Stimulated activated naive CD8-positive, alpha-beta T cell treated with anti-CD3 and anti-CD28 coated beads, Interleukin-15, Interleukin-2, amounts not matched to agents 100 U/mL and 50 U/mL, for 24 hours (primary cell): Measurements from ENCODE around the gene TUBA1B.

Experiments used
- ATAC-seq: fragments of 150-1000 bp; cut with Tn5 transposase; one replicate; pipeline ENCODE4 v1.10.0; 2021
- DNase-seq: peaks from one replicate; pipeline ENCODE4 v3.0.0; 2021

Gene TUBA1B

DNA sequence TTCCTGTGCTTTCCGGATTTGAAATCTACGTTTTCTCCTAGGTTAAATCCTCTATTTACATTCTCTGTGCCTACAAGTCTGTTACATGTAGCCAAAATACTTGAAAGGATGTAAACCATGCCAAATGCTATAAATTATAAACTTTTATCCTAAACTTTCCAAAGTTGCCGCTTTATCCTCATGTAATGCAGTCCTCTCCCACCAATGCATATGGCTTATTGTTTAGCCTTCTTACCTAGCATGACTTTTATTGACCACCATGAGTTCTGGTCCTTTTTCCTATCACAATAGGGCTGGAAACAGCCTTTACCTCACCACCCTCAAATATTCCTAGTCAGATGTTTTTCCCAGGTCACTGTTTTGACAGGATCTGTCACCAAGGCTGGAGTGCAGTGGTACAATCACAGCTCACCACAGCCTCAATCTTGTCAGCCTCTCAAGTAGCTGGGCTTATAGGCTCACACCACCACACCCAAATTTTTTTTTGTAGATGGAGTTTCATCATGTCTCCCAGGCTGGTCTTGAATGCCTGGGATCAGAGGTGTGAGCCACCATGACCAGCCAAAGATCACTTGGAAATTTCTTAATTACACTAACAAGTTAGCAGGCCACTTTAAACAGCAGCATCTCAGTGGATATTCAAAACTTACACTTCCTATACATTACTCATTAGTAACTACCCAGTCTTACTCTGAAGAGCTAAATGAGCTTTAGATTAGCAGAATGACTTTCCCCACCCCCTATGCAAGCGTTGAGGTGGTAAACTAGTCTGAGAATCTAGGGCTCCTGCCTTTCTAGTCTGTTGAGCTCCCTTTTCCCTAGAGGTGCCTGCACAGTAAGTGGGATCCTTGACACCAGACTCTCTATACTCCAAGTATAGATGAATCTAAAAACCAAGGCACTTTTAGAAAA, 4.1 kb downstream of the TUBA1B start:
- DNase-seq = peak; percentile 17
- ATAC-seq = no peak

DNA sequence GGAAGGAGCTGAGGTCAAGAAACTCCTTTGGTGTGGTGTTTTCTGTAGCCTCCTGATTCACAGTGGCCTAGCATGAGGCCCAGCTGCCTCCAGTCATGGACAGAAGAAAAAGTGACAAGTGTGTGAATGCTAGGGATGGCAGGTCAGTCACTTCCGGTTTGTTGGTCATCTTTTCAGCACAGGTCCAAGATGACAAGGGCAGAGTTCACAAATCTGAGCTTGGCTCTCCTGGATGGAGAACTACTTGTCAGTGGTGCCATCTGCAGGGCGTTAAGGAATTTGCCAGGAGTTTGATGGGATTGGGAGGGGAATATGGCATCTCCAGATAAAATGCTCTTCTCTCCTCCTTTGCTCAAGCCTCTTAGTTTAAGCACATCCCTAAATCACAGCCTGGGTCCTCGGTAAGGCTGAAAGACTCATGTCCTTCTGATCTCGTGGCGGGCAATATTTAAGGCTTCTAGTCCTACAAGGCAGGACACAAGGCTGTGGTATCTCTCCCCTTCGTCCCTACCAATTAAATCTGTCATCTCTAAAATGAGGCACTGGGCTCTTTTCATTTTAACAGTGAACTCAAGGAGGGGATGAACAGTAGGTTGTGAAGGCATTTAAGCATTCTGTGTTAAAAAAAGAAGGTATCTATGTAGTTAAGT, 10.0 kb downstream of the TUBA1B start:
- no peak for ATAC-seq
- DNase-seq = no peak

- DNase-seq (no peak), ATAC-seq (no peak)
Measured at GRCh38 chr12:49111206-49111605, 20.0 kb downstream of the TUBA1B start.

DNA sequence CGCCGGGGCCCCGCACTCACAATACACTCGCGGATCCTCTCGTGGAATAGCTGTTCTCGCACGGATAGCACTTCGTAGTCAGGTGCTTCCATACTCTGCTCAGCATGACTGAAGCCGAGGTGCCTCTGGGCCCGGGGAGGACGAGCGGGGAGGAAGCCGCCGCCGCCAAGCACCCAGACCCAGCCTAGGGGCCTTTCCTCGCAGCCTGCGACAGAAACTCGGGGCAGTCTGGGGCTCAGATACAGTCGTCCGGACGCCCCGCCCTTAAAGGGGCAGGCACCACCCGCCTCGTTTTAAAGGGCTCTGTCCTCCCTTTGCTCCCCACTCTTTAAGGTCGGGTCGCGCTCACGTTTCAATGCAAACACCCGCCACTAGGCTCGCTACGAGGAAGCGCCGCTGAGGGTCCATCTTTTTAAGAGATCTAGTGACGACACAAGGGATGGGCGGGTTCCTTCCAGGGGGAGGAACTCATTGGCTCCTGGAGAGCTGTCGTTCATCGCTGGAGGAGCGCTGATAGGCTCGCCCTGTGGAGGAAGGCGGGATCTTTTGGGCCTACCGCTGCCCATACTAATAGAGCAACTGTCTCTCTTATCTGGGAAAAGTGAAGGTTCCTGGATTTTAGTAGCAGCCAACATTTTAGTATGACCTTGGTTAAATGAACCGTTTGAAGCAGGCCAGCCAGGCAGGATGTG, 20.6 kb downstream of the TUBA1B start, which contains the start of gene LMBR1L:
LMBR1L (minus strand) TSS at position 384 of the 692 bp plus-strand sequence; CDS start at position 92, 292 bp downstream.
- peak; percentile 99 for ATAC-seq

DNA sequence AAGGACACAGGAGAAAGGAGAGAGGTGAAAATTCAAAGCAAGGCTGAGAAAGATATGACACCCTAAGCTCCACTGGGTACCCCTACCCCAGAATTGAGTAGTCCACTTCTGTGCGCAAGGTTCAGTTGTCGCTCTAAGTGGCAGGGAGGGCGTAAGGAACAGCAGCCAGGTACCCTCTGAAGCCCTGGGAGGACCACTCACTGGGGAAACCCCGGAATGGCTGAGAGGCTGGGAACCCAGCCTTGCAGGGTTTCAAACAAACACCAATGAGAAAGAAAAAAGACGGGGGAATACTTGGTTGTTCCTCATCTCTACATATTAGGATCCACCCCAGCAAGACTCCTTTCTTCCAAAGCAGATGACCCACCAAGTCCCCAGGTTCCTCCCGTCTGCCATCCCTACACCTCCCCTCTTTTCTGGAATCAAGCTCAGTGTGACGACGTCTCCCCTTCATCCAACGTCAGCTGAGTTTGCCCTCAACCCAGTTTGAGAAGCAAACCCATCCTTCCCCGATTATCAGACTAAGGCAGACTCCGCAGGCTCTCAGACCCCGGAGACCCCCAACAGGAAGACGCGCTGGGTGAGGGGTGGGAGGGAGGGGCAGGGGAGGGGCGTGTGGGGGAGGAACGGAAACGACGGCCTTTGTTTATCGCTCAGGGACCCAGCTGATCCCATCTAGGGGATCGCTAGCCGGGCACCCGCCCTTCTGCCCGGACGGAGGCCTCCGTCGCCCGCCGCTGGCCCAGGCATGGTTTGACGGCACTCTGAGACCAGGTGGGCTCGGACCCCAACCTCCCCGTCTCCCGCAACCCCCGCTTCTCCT, 21.3 kb downstream of the TUBA1B start:
- ATAC-seq = no peak
- peak; percentile 20 for DNase-seq

More for the DNA sequence above, 20.6 kb downstream of the TUBA1B start, which contains the start of gene LMBR1L:
- peak; percentile 95 for DNase-seq

- no peak for ATAC-seq
- DNase-seq = no peak
Measured at GRCh38 chr12:49108958-49109404, 22.2 kb downstream of the TUBA1B start.

GRCh38 chr12:49105504-49106084, 25.6 kb downstream of the TUBA1B start:
- ATAC-seq (no peak), DNase-seq (no peak)

DNA sequence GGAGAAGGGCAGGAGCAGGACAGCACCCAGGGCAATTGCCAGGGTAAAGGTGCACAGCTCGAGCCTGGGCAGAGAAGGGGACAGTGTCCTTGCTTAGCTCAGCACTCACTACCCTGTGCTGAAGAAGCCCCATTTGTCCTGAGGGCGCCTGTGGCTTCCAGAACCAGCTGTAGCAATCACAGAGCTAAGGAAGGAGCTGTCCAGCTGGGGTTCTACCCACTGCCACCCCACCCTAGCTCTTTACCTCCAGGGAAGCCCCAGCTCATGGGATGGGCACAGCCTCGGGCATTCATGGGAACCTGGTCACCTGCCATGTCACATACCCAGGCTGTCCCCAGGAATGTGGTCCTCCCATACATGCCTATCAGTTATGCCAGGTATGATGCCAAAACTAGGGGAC, 26.4 kb downstream of the TUBA1B start:
- ATAC-seq = no peak
- DNase-seq = no peak

DNA sequence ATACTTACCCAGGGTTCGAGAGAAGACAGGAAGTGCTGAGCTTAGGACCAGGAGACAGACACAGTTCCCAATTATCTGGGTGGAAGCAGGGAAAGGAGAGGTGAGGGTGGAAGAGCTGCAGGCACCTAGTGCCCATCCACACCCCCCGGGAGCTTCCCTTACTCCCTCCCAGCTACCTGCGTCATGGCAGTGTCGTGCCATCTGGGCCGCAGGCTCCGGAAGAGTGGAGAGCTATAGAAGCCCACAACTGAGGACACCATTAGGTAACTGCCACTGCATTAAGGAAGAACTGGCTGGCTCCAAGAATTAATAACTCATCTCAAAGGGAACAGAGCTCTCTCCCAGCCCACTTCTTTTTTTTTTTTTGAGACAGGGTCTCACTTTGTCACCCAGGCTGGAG, 30.8 kb downstream of the TUBA1B start:
- no peak for ATAC-seq
- no peak for DNase-seq

DNA sequence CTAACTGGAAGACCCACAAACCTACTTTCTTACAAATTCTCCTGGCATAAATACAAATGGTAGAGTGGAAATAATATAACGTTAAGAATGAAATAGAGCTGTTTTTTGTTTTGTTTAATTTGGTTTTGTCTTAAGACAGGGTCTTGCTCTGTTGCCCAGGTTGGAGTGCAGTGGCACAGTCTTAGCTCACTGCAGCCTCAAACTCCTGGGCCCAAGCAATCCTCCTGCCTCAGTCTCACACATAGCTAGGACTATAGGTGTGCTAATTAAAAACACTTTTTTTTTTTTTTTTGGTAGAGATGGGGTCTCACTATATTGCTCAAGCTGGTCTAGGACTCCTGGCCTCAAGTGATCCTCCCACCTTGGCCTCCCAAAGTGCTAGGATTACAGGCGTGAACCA, 32.5 kb downstream of the TUBA1B start:
- no peak for DNase-seq

GRCh38 chr12:49098035-49098451, 33.2 kb downstream of the TUBA1B start:
- peak; percentile 33 for ATAC-seq

More for the DNA sequence above, 32.5 kb downstream of the TUBA1B start:
- no peak for ATAC-seq

DNA sequence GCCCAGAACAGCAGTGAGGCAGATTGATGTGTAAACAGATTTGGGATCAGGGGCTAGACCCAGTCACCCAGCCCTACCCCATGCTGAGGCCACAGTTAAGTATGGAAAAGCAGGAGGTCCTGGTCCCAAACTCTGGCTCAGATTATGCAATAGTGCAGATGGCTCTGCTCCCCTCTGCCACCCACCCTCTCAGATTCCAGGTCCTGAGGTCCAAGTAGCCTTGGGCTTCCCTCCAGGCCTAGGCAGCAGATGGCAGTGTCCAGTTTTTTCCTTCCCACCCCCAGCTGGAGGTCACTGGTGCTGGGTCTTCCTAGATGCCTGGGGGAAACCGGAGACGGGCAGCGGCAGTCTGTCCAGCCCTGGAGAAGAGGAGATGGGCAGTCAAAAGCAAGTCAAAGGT, 33.8 kb downstream of the TUBA1B start:
- no peak for DNase-seq
- no peak for ATAC-seq

More at GRCh38 chr12:49098035-49098451, 33.2 kb downstream of the TUBA1B start:
- DNase-seq = peak; percentile 72

DNA sequence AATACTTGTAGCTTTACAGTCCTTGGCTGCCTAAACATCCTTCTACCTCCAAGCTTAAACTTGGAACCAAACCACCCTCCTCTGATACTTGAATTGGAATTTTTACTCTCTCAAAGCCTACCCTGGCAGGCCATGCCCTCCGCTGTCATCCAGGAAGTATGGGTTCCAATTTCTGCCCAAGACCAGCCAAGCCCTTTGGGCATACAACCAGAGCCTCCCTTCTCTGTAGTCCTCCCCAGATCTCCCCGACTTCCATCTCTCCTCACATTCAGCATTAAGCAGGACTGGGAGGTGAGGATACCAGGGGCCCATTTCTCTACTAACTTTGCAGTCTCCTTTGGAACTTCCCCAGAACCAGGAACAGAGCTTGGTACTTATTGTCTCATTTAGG, 36.2 kb downstream of the TUBA1B start:
- ATAC-seq = no peak

DNA sequence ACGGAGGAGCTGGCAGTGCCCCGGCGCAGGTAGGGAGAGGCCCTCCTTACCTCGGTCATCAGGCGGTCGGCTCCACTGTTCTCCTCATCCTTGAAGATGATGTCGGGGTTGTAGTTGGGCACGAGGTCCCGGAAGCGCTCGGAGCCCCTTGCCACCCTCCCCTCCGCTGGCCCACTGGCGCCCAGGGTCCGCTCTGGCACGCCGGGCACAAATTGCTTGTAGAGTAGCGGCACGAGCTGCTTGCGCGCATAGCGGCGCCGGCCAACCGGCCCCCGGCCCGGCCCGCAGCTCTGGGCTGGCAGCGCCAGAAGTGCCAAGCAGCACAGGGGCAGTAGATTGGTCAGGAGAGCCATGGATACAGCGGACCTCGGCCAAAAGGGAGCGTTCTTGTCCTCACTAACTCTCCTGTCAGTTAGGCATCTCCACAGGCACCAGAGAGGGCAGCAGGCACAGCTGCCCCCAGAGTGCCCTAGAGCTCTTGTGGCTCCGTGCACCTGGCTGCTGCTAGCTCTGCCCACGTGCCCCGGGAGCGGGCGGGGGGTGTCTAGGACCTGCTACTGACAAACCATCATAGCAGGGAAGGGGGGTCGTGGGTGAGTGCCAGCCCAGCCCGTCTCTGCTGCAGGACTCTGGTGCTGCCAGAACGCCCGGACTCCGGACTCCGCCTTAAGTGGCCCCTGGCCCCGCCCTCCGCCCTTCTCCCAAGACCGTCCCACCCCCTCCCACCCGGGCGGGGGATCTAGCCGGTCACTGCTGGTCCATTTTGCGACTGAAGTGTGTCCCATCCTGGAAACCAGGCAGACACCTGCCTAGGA, 36.8 kb downstream of the TUBA1B start, which contains the start of gene DHH:
DHH (minus strand) TSS at position 642 of the 815 bp plus-strand sequence; CDS start at position 353, 289 bp downstream.
- peak; percentile 17 for DNase-seq
- ATAC-seq = no peak

More for the DNA sequence above, 36.2 kb downstream of the TUBA1B start:
- no peak for DNase-seq

- DNase-seq (no peak), ATAC-seq (no peak)
Measured at GRCh38 chr12:49093792-49094159, 37.4 kb downstream of the TUBA1B start.

DNA sequence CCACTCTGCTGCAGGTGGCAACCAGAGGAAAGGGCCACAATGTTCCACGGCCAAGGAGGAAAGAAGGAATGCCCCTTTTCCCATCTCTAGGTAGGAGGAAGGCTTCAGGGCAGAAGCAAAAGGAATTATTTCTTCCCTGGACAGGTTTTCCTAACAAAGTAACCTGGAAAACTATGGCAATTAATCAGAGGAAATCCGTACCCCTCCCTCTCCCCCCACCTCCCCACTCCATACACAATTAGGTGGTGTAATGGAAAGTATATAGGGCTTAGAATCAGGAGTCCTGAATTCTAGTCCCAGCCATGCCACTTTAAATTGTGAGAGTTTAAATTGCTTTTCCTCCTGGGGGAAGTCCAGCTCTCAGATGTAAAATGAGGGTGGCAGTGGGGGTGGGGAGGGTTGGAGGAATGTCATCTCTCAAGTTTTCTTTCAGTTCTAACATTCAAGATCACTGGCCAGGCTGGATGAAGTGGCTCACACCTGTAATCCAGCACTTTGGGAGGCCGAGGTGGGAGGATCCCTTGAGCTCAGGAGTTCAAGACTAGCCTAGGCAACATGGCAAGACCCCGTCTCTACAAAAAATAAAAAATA, 38.3 kb downstream of the TUBA1B start:
- no peak for DNase-seq
- ATAC-seq = no peak

DNA sequence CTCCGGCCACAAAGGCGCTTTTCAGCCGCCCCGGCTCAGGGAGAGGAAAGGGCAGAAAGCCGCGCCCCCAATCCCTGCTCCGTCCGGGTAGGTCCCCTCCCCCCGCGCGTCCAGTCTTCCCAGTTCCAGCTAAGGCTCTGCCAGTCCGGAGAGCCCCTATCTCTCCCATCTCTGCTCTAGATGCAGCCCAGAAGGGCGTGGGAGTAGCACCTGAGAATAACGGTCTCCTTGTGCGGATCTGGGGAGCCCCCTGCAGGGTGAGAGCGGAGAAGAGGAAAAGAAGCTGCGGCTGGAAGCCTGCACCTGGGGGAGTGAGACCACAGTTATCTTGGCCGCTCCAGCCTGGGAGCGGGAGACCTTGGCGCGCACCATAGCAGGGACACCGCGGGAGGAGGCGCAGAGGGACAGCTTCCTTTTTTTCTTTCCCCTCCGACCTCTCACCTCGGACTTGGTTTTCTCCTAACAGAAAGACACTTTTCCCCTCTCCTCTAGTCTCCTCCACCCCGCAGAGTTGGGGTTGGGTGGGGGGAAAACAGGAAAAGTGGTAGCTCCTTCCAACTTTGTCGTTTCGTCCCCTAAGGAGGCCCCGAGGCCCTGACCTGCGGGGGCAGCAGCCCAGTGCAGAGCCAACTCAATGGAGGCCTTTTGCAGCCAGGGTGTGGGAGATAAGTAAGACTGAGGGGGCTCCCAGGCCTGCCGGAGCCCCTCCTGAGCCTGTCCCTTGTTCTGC, 38.9 kb downstream of the TUBA1B start:
- DNase-seq = peak; percentile 75
- no peak for ATAC-seq

DNA sequence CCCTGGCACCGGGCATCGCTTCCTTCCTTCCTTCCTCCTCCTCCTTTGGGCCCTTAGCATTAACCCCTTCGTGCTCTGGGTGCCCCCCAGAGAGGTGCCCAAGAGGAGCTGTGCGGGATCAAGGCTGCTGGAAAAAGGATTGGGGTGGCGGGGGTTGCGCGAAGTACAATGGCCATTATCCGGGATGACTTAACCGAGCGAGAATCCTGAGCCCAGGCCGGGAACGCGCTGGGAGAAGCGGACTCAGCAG, 39.4 kb downstream of the TUBA1B start:
- DNase-seq = no peak
- ATAC-seq = no peak

DNA sequence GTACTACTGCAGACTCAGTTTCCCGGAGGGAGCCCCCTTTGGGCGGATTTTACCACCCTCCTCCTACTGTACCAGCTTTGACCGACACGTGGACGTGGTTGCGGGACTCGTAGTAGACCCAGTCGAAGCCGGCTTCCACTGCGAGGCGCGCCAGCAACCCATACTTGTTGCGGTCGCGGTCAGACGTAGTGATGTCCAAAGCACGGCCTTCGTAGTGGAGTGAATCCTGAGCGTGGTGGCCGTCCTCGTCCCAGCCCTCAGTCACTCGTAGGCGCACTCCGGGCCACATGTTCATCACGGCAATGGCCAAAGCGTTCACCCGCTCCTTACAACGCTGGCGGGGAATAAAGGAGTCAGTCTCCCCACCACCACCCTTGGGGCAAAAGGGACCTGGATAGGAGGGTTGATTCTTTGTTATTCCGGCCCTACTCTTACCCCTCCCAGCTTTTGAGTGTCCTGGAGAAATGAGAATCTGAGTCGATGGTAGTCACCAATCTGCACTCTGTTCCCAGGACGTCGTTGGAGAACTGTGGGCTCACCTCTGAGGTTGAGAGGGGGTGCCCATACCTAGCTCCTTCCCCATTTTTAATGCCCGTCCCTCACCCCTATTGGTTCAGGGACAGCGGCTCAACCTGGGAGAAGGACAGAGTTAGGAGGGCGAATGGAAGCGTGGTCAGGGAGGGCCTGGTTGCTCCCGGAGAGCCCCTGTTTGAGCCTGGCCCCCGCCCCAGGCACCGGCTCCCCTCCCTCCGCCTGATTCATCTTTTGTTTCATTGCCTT, 39.9 kb downstream of the TUBA1B start:
- no peak for DNase-seq
- ATAC-seq = no peak
